ENCODE data around the gene FAM89B.

The FAM89B gene

DNA sequence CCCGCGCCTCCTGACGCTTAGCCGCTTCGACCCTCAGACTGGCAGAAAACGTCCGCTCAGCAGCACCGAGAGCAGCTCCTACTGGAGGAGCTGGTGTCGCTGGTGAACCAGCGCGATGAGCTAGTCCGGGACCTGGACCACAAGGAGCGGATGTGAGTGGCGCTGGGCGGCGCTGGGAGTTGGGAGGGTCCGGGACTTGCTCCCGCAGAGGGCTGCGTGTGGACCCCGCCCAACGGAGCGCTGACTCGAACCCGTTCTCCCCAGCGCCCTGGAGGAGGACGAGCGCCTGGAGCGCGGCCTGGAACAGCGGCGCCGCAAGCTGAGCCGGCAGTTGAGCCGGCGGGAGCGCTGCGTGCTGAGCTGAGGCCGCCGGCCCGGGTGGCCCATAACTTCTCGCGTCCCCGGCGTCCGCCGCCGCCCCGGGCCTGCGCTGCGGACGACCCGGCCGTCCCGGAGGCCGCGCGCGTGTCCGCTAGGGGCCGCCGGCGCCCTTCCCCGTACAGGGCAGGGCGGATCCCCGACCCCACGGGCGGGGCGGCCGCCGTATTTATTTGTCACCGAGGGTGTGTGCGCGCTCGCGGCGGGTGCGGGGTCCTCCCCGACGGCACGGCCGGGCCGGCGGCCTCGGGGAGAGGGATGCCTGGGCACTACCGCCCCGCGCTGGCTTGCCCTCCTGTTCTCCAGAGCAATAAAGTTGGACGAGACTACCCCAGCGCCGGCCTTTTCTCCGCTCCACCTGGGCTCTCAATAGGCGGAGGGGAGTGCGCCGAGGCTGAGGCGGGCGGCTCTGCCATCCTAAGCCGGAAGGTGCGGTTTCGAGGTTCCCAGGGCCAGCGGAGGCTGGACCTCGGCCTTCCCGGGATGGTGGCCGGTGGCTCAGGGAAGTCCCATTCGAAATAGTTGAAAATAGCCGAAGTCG is 19.9 kb downstream of the FAM89B start:
- DNase-seq: no peak

DNA sequence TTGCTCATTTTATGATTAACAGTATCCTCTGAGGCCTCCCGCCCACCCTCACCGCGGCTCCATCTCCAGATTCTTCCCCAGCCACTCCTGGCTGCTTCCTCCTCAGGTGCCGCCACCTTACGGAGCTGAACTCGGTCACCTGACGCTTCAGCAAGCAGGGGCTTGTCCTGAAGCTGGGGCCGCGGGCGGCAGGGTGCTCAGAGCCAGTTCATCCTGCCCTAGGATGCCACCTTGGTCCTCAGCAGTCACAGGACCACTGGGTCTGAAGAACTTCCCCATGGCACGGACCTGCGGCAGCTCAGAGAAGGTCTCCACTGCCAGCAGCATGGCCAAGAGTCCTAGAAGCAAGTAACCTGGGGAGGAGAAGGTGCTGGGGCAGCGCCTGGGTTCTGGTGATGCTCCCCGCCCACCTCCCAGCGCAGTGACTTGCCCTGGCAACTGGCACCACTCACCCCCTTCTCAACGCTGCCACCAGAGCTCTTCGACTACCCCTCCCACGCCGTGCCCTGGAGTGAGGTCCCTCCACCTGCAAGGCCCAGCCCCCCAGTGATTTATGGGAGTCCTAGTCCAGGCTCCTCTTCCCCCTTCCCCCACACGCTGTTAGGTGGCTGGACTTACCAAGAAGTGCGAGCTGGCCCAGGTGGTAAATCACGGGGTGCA is 20.6 kb downstream of the FAM89B start:
- no peak for DNase-seq

DNA sequence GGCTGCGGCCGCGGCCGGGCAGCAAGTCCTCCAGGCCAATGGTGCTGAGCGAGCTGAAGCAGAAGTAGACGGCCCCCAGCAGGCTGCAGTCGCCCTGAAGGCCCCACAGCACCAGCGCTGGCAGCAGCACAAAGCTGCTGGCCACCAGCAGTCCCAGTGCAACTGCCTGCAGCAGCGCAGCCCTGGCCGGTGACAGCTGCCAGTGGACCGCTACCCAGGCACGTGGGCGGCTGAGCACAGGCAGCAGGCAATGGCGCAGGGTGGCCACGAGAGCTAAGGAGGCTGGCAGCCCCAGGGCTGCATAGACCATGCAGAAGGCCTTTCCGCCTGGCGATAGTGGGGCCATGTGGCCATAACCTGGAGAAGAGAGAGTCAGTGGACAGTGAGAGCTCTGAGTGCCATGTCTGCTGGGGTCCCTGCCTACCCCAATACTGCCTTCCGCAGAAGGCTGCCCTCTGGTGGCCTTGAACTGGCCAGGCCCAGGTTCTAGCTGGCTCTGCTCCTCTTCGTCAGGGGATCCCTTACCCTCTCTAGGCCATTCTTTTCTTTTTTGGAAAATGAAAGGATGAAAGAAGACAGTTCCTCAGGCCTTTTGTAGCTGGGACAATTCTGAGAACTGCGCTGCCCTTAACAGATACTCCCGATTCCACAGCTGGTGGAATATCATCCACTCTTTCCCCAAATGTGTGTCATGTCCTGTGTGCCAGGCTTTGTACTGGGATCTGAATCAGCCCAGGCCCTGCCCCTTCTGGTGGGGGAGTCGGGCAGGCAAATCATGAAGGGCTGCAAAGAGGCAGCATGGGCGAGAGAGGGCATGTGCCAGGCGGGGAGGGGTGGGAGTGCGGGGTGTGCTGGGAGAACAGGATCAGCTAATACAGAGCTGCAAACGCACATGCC is 21.4 kb downstream of the FAM89B start:
- no peak for DNase-seq

DNA sequence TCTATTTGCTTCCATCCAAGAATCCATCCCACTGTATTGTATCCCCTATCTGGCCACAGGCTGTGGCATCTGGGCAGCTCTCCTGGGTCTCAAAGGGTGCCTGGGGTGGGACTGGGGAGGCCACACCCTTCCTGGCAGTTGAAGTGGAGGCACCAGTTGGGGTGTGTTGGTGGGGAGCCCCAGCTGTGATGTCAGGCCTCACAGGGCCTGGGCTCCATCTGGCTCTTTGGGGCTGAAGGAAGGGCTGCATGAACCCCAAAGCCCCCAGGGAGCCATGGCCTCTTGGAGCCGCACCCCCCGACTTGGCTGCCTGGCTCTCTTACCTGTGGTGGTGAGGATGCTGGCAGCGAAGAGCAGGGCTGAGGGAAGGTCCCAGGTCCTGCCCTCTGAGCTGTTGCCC is 22.8 kb downstream of the FAM89B start:
- no peak for DNase-seq

DNA sequence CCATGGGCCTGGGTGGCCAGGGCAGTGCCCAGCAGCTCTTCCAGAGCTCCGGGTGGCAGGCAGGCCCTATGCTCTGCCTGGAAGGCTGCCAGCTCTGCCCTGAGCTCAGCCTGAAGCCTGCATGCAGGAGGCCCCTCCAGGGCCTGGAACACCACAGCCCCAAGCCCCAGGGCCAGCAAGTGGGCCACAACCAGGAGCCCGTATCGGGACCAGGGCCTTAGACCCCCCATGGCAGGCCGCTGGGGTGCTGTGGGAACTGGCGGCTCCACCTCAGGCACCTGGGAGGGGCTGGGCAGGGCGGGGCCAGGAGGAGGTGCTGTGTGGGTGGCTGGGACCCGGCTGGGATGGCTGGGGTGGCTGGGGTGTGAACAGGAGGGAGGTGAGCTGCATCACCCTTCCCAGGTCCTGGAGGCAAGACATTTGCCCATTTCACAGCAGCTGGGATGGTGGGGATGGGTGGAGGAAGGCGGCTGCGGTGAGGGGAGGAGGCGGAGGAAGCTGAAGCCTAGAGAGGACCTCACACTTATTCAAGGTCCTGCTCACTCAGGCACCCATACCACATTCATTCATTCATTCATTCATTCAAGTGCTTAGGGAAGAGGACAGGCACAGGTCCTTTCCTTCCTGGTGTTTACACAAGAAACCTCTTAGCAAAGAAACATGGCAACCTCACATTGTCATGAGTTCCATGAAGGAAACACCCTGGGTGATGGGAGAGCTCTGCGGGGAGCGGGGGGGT is 23.4 kb downstream of the FAM89B start, which contains the start of gene KCNK7:
TSS of gene KCNK7 (minus strand) at position 258 of the 739 bp plus-strand sequence. CDS start at position 230, 28 bp downstream.
- peak; percentile 17 for DNase-seq

DNA sequence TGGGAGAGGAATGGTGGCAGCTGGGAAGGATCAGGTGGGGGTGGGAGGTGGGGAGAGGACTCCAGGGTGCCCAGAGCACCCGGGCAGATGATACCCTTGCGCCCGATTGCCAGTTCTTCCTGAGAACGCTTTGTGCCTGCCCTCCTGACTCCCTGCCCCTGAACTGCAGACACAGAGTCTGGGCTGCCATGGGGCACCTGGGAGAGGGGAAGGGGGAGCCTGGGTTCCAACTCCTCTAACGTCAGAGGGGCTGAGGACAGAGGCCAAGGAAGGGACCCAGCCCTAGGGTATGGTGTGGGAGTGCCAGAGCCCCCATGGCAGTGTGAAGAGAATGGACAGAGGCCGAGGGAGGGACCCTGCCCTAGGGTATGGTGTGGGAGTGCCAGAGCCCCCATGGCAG is 24.2 kb downstream of the FAM89B start:
- no peak for DNase-seq

DNA sequence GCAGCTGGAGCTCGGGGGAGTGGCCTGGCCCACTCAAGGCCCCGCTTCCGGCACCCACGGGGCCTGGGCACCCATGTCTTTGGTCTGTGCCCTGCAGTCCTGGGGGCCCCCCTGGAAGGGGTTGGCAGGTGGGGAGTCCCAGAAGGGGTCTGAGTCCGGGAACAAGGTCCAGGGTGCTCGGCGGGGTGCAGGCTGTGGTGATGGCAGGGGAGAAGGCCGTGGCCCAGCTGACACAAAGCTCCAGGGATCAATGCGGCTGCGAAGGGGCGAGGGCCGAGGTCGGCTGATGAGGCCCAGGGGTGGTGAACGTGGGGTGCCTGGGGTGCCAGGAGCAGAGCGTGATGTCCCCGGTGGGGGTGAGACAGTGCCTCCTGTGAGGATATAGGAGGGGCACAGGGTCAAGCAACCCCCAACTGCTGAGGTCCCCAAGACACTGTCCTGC is 25.9 kb downstream of the FAM89B start:
- no peak for DNase-seq

DNA sequence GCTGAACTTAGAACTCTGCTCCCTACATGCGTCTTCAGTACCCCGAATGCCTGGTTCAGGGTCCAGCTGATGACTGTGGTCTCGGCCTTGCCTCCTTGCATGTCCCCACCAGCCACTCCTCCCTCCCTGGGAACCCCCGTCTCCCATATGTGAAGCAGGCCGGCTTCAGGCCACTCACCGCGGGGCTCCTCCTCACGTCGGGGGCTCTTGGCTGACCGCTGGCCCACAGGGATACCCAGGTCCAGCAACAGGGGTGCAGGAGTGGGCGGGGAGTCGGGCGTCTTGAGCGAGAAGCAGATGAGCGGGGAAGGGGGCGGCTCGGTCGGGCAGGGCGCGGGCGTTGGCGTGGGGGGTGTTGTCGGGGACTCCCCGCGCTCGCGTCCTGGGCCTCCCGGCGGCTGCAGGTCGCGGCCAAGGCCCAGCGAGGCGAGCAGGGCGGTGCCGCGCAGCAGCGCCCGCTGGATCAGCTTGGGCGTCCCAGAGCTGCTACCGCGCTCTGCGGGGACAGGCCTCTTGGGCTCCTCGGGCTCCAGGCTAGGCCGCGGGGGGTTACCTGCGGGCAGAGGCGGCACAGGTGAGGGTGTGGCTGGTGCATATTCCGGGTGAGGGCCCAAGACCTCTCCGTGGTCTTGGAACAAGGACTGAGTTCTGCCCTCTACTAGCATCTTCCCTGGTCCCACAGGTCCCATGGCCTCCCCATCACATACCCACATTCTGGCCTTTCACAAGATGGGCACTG is 27.0 kb downstream of the FAM89B start:
- no peak for DNase-seq

DNA sequence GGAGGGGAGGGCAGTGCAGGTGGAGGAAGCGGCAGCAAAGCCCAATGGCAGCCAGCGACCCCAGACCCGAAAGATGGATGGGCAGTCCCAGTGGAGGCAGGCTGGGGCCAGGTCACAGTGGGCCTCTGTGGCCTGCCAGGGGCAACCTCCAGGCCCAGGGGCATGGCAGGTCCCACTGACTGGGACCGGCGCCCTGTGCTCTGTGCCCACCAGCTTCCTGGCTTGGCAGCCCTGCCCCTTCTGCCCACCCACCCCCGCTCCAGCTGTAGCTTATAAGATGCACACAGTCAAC is 27.6 kb downstream of the FAM89B start:
- no peak for DNase-seq

DNA sequence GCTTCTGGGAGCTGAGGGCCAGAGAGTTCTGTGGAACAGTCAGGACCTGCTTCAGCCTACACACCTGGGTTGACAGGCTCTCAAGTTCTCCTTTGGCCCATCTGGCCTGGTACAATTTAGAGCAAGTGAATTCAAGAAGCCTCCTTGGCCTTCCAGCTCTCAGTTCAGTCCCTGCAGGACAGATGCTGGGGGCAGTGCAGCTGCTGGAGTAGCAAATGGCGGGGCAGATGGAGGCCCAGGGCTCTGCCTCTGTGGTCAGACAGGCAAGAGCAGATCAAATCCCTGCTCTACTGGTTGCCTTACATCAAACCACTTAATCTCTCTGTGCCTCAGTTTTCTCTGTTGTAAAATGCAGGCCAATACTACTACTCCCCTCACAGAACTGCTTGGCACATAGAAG is 31.9 kb downstream of the FAM89B start:
- DNase-seq: no peak

DNA sequence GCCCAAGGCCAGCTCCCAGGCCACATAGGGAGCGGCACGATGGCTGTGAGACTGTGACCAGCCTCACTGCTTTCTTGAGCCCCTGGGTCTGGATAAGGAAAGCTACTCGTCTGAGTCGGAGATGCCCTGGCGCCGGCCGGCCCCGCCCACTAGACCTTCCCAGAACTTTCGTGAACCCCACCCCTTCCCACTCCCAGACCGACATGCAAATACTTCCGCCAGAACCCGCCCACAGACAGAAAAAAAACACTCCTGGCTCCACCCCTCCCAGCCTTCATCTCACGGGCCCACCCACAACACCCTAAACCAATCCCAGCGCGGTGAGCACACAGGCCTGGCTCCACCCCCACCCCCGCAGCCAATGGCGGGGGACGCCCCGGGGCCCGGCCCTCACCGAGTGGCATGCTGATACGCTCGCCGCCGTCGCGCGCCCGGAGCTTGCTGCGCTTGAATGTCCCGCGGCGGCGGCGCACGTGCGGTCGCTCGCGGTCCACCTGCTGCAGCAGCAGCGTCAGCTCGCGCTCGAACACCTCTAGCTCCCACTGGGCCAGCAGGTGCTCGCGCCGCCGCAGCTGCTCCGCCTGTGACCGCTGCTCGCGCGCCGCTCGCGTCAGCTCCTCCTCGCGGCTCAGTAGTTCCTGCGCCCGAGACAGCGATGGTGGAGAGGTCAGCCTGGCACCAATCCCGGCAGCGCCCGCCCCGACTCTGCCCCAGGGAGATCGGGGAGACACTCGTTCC is 34.7 kb downstream of the FAM89B start:
- DNase-seq: peak; percentile 96

DNA sequence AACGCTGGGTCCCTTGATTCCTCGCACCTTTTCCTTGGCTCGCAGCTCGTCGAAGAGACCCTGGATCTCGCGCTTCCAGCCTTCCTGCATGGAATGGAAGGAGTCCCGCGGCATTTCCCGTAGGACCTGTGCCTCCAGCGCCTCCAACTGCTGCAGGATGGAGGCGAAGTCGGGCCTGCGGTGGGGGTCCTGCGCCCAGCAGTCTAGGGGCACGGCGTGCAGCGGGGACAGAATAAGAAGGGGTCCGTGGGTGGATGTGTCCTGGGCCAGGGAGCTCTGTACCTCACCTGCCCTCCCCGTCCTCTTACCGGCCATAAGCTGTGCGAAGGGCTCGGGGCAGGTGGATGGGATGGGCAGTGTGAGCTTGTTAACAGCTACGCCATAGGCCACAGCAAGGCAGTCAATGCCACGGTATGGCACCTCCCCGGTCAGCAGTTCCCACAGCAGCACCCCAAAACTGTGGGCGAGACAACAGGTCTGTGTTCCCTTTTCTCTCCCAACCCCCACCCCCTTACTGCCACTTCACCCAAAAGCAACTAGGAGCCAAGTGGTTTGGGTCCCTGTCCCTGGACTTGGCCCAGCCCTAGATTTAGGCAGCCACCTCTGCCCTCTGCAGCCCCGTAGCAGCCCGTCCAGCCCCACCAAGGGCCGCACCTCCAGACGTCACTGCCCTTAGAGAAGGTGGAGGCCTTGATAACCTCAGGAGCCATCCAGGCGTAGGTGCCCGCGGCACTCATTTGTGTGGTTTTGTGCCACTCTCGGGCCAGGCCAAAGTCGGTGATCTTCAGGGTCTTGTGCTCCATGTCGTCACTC is 35.5 kb downstream of the FAM89B start:
- no peak for DNase-seq

DNA sequence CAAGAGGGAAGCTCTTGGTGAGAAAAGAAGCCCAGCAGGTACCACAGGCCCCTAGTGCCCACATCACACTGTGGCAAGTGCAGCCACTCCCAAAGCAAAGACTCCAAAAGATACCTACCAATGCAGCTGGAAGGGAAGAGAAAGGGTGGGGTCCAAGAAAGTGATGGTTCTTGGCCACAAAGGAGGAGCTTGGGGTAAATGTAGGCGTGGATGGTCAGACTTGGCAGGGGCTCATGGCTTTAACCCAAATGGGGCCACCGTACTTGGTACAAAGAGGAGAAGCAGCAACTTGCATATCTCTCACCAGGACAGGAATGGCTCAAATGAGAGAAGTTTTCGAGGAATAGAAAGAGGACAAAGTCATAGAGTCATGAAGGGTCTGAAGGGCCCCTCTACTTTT is 36.9 kb downstream of the FAM89B start:
- no peak for DNase-seq

DNA sequence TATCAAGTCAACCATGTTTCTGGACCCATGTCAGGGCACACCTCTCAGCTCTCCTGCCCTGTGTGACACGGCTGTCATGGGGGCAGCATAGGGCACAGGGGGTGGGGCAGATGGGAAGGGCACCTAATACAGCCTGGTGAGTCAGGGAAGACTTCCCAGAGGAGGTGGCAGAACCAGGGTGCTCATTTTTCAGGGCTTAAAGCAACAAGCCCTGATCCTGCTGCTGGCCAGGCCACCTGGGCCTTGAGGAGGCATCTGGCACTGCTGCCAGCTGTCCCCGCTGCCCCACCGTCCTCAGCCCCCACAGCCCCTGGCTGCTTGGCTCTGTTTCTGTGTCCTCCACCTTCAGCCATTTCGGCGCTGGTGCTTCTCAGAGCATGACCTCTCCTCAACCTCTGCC is 37.3 kb downstream of the FAM89B start:
- no peak for DNase-seq

DNA sequence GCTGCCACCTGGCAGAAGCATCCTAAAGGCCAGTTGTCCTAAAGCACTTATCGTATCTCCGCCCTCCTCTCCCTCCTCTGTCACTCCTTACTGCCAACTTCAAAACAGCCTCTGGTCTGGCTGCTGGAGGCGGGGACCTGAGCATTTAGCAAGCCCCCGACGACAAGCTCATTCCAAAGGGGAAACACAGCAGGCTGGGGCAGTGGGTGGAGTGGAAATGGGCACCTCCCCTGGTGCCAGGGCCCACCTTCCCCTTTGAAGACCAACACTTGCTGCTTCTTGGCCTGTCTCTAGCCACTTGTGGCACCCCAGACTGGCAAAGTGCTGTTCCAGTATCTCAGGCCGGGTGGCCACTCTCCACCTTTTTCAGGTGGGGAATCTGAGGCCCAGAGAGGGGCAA is 38.1 kb downstream of the FAM89B start:
- DNase-seq: no peak

DNA sequence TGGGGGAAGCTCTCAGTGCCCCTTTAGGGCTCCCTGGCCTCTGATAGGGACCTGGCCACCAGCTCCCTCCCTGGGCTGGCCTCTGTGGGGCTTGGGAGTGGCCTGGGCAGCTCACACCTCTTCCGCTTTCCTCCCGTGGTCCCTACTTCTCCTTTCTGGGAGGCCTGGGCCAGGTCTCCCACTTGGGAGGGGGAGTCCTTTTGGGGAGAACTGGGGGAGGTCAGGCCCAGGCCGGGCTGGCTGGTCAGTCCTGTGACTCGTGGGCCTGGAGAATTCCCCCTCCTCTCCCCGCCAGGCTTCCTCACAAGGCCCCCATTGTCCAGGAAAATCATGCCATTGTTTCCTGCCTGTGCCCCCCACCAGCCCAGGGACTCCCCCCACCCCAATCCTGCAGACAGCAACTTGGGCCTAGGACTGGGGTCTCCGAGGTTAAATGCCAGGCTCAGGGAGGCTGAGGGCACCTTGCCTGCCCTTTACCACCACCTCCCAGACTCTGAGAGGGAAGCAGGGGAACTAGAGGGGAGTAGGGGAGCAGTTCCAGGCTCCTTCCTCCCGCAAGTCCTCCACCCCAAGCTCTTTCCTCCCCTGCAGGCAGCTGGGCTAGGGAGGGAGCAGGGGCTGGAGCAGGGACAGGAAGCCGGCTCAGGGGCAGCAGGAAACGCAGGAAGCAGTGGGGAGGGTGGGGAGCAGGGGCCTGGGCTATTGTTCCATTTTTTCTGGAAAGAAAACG is 38.9 kb downstream of the FAM89B start:
- no peak for DNase-seq

DNA sequence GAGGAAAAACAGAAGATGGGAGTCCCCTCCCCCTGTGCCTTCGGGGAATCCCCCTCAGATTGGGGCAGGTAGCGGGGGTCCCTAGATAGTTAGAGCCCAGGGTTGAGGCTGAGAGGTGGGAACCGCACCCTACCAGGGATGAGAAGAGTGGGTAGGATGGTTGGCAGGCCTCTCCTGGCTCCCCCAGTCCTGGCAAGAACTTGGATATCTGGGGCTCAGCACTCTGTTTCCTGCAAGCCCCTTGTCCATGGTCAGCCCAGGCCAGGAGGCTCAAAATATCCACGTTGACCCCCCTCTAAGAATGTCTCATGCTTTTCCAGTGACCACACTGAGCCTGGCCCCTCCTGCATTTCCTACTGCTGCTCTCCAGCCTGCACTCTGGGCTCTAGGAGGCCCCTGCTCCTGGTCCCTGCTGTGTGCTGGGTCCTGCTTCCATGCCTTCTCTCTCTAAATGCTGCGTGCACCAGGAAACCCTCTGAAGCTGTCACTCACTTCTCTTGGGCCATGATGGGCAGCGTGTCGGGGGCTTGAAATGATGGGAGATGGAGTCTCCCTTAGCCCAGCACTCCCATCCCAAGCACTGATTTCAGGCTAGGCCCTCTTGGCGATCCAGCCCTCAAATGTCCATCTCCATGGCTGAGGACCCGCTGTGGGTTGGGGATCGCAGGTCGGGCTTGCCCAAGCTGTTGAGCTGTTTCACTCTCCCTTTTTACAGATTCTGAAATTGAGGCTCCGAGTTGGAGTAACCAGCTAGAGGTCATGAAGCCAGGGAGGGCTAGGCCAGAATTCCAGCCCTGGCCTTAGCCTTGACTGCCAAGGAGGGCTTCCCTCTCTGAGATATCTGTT is 39.6 kb downstream of the FAM89B start:
- no peak for DNase-seq

DNA sequence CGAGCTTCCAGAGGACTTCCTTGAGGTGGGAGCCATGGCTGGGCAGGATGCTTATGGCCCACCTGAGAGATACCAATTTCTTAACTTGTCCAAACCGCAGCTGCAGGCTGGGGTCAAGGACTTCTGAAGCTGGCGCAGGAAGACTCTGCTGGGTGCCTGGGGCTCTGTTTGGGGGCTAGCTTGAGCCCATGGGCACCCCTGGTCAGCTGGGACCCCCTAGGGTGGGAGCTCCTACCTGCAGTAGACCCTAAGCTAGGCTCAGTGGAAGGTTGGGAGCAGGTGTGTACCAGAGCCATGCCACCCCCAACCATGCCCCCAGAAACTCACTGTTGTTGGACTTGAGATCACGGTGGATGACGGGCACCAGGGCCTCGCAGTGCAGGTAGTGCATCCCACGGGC is 40.4 kb downstream of the FAM89B start:
- no peak for DNase-seq
